HG02852 (cell line): ENCODE data around the gene TADA2A.
"Not testable (repeated sequence)": the region's sequence is repeated elsewhere in the genome, so short reads cannot be mapped to it uniquely, and the experiment has no call there.

Source experiments
- ATAC-seq: cut with Tn5 transposase; IDR thresholded peaks from one replicate; pipeline ENCODE4 v1.9.1; 2021; ENCODE audit warnings: mild to moderate bottlenecking, moderate library complexity; ENCODE audit not compliant: unreplicated experiment

Gene TADA2A

GRCh38 chr17:37399265-37399803, 7.4 kb upstream of the TADA2A start:
- no peak for ATAC-seq

- no peak for ATAC-seq
Observed at GRCh38 chr17:37400505-37400904, 6.2 kb upstream of the TADA2A start.

- ATAC-seq, result not testable (repeated sequence)
Observed at GRCh38 chr17:37405522-37405921, 1.2 kb upstream of the TADA2A start.

- peak; percentile 30 for ATAC-seq
Observed at GRCh38 chr17:37405955-37406634, 591 bp upstream of the TADA2A start.

DNA sequence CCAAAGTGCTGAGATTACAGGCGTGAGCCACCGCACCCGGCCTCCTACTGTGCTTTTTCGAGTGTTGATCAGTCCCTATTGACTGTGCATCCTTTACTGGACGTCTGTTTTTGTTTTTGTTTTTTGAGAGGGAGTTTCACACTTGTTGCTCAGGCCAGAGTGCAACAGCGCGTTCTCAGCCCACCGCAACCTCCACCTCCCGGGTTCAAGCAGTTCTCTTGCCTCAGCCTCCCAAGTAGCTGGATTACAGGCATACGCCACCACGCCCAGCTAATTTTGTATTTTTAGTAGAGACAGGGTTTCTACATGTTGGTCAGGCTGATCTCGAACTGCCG, 1.4 kb downstream of the TADA2A start:
- not testable (repeated sequence) for ATAC-seq

DNA sequence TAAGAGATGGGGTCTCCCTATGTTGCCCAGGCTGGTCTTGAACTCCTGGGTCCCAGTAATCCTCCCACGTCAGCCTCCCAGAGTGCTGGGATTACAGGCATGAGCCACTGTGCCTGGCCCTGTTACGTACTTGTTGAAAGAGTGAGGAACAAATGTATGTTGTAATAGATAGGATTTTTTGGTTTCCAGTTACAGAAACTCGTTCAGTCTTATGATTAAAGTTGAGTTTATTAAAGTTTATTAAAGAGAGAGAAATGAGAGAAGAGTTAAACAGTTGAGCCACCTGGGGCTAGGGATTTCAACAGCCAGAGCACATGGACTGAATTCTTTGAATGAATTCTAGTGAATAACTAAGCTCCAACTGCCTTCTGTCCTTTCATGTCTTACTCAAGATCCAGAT, 3.7 kb downstream of the TADA2A start:
- no peak for ATAC-seq

DNA sequence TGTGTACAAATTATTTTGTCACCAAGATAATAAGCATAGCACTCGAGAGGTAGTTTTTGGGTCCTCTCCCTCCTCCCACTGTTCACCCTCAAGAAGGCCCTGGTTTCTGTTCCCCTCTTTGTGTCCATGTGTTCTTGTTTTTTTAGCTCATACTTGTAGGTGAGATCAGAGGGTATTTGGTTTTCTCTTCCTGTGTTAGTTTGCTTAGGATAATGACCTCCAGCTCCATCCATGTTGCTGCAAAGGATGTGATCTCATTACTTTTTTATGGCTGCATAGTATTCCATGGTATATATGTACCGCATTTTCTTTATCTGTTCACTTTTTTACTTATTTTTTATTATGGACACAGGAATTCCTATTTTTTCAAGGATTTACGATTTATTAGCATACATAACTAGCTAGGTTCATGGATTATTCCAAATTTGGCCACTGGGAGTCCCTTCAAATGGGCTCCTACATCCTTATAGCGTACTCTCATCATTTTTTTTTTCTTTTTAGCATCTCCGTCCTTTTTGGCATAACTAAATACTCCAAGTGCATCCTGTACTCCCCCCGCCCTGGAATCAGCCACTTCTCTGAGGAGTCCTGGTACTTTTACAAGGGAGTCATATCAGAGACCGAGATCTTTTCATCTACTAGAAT, 7.3 kb downstream of the TADA2A start:
- no peak for ATAC-seq

DNA sequence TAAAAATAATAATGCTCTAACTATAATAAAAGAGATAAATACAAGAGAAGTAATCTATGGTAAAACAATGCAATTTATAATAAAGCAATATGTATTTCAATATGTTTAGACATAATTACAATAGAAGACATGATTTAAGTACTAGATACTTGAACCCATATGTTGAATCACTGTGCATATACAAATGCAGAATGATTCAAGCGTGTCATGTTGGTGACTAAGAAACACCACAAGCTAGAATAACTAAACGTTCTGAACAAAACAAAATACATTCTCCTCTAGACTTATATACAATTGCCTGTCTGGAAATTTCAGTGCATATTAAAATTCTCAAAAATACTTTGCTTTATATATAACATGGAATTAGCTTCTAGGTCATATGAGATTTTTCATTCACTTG, 11.2 kb downstream of the TADA2A start:
- no peak for ATAC-seq

DNA sequence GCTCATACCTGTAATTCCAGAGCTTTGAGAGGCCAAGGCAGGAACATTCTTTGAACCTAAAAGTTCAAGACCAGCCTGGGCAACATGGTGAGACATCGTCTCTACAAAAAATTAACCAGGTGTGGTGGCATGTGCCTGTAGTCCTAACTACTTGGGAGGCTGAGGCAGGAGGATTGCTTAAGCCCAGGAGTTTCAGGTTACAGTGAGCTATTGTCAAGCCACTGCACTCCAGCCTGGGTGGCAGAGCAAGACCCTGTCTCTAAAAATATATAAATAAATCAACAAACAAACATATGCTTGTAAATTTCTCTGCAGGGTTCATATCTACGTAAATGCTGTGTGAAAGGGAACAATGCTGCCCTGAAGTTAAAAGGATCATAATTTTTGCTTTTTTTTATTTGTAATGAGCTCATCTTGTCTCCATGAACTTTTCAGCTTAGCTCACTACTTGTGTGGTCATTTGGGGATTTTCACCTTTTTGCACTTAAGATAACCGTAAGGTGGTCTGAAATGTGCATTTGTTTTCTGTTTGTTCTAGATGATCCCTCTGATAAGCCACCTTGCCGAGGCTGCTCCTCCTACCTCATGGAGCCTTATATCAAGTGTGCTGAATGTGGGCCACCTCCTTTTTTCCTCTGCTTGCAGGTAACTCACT, 16.4 kb downstream of the TADA2A start:
- ATAC-seq, result no peak

GRCh38 chr17:37425268-37425667, 18.6 kb downstream of the TADA2A start:
- ATAC-seq, result no peak

DNA sequence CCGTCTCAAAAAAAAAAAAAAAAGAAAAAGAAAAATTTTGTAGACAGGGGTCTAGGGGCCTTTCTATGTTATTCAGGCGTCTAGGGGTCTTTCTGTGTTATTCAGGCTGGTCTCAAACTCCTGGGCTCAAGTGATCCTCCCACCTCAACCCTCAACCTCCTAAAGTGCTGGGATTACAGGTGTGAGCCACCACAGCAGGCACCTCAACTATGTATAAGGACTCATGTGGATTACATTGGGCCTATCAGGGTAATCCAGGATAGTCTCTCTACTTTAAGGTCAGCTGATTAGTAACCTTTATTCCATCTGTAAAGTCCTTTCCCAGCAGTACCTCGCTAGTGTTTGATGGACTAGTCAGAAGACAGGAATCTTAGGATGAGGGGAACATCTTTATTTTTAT, 22.4 kb downstream of the TADA2A start:
- ATAC-seq, result no peak

- ATAC-seq, result no peak
Observed at GRCh38 chr17:37429453-37429852, 22.8 kb downstream of the TADA2A start.

GRCh38 chr17:37430051-37430627, 23.5 kb downstream of the TADA2A start:
- no peak for ATAC-seq

DNA sequence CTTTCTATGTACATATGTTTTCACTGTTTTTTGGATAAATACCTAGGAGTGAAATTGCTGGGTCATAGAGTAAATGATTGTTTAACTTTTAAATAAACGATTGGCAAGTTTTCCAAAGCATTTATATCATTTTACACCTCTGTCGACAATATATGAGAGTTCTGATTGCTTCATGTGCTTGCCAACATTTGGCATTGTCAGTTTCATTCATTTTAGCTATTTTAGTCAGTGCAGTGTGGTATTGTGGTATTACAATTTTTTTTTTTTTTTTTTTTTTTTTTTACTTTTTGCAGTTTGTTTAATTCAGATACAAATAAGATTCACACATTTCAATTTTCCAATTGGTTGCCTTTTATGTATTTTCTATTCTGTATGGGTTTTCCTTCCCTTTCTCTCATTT, 26.0 kb downstream of the TADA2A start:
- ATAC-seq, result no peak

DNA sequence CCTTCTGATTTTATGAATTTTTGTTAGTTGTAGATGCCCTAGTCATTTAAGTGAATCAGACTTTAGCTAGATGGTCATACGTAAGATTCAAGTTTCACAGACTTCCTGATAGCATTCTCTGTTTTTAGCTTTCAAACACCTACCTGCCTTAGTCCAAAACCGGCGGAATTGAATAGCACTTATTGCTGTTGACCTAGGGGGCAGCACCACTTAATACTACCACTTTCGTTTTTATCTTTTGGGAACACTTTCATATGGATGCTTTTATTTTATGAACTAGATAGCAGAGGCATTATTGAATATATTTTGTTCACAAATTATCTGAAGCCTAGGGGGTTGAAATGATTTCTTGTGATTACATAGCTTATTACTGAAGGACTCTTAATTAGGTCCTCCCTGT, 31.5 kb downstream of the TADA2A start:
- no peak for ATAC-seq

- no peak for ATAC-seq
Observed at GRCh38 chr17:37440424-37440823, 33.7 kb downstream of the TADA2A start.

DNA sequence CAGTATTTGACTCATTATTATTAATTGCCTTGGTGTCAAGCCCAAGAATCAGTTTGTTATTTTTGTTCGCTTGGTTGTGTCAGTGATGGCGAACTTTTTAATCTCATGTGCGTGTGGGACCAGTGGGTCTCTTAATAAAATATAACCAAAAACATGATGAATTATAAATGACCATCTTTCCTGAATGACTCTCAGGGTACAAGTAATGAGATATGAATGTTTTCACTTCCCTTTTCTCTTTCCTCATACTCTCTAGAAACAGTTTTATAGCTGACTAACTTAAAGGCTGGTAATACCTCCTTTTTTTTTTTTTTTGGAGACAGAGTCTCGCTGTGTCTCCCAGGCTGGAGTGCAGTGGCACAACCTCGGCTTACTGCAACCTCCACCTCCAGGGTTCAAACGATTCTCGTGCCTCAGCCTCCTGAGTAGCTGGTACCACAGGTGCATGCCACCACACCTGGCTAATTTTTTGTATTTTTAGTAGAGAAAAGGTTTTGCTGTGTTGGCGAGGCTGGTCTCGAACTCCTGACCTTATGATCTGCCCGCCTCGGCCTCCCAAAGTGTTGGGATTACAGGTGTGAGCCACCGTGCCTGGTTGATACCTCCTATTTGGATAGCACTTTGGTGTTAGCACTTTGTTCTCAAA, 34.8 kb downstream of the TADA2A start:
- ATAC-seq, result not testable (repeated sequence)

DNA sequence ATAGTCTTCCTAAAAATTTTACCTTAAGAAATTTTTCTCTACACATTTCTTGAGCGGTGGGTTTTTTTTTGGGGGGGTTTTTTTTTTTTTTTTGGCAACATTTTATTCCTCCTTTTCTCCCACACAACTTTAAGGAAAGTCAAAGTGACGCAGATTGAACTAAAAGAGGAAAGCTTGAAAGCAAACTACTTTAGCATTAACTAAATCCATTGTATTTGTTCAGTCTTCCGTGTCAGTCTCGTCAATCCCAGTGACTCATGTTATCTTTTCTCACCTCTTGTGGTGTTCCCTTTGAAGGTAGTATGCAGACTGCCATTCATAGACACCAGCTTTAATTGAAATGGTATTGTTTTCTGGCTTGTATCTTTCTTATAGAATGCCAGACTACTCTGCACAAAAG, 39.3 kb downstream of the TADA2A start:
- ATAC-seq, result no peak

GRCh38 chr17:37447641-37448040, 41.0 kb downstream of the TADA2A start:
- no peak for ATAC-seq

- ATAC-seq, result no peak
Observed at GRCh38 chr17:37450112-37450511, 43.4 kb downstream of the TADA2A start.

DNA sequence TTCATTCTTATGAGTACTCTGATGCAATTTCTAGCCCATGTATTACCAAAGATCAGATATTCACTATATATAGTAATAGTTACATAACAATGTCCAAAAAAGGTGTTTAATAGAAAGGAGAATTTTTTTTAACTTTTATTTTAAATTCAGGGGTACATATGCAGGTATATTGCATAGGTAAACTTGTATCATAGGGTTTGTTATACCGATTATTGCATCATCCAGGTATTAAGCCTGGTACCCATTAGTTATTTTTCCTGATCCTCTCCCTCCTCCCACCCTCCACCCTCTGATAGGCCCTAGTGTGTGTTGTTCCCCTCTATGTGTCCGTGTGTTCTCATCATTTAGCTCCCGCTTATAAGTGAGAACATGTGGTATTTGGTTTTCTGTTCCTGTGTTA, 51.1 kb downstream of the TADA2A start:
- ATAC-seq, result not testable (repeated sequence)
